GM19023 (cell line): ENCODE measurements around the gene LRRC15.

Experiments used
- ATAC-seq: cut with Tn5 transposase; IDR thresholded peaks from one replicate; pipeline ENCODE4 v1.9.1; 2021; ENCODE audit warnings: mild to moderate bottlenecking, moderate library complexity; ENCODE audit not compliant: unreplicated experiment

Gene LRRC15

DNA sequence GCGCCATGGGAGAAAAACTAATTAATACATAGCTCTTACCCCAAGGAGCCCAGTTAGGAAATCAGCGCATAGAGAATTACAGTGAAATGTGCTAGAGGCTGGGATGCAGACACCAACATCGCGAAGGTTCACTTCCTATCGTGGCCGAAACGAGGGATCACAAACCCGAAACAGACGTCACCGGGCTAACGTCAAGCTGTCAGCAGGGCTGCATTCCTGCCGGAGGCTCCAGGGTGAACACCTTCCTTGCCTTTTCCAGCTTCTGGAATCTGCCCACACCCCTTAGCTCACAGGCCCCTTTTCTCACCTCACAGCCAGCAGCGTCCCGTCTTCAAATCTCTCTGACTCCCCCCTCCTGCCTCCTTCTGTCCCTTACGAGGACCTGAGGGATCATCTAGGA is 16.5 kb upstream of the LRRC15 start:
- no peak for ATAC-seq

GRCh38 chr3:194384569-194385001 is 15.0 kb upstream of the LRRC15 start:
- no peak for ATAC-seq

DNA sequence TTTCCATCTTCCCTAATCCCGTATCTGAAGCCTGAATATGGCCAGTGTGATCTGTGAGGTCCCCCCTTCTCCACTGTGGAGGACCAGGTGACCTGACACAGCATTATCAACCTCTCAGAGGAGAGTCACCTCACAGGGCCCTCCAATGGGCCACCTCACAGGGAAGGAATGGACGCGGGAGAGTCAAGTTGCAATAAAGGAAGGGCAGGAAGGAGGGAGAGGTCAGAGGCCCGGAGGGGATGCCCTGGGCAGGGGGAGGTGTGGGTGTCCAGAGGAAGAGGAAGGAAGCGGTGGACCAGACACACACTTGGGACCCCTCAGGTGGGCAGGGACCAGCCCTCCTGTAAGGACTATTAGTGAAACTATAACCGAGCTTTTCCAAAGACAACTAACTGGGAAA is 14.6 kb upstream of the LRRC15 start:
- ATAC-seq = no peak

GRCh38 chr3:194383276-194383940 is 13.9 kb upstream of the LRRC15 start:
- ATAC-seq = no peak

GRCh38 chr3:194382892-194383223 is 13.3 kb upstream of the LRRC15 start:
- ATAC-seq = no peak

- no peak for ATAC-seq
Measured at GRCh38 chr3:194382196-194382891, 12.8 kb upstream of the LRRC15 start.

- ATAC-seq = no peak
Measured at GRCh38 chr3:194381460-194381875, 11.9 kb upstream of the LRRC15 start.

DNA sequence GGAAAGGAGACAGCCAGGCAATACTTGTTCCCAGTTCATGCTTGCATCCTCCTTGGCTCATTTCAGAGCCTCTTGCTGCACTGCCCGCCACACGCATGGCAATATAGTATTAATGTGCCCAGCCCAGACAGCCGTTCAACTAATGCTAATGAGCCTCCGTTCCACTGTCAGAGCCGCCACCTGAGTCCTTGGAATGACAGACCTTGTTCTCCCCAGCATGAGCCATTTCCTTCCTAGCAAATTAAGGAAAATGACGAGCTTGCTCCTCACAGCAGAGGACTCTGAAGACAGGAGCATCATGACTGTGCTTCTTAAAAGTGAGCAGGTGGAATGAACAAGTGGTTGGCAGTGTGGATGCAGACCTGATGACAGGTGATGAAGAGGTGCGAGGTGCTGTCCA is 10.8 kb upstream of the LRRC15 start:
- ATAC-seq = no peak

GRCh38 chr3:194379651-194380050 is 10.1 kb upstream of the LRRC15 start:
- ATAC-seq = no peak

DNA sequence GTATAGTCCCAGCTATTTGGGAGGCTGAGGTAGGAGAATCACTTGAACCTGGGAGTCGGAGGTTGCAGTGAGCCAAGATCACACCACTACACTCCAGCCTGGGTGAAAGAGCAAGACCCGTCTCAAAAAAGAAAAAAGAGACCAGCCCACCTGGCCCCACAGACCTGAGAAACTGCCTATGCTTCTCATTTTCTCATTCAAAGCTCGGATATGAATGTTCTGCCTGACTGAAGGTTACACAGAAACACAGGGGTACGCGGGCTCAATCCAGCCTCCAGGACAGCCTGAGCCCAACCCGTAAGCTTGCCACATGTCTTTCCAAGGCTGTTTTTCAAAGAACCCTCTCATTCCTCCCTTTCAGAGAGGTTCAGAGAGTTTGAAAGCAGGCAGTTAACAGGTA is 9.7 kb upstream of the LRRC15 start:
- no peak for ATAC-seq

- ATAC-seq = no peak
Measured at GRCh38 chr3:194377708-194378107, 8.2 kb upstream of the LRRC15 start.

DNA sequence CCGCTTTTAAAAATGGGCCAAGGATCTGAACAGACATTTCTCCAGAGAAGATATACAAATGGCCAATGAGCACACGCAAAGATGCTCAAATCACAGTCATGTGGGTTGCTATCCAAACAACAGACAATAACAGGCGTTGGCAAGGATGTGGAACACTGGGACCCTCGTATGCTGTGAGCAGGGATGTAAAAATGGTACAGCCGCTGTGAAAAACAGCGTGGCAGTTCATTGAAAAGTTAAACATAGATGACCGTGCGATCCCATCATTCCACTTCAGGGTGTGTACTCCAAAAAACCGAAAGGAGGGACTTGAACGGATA is 6.7 kb upstream of the LRRC15 start:
- ATAC-seq = no peak

DNA sequence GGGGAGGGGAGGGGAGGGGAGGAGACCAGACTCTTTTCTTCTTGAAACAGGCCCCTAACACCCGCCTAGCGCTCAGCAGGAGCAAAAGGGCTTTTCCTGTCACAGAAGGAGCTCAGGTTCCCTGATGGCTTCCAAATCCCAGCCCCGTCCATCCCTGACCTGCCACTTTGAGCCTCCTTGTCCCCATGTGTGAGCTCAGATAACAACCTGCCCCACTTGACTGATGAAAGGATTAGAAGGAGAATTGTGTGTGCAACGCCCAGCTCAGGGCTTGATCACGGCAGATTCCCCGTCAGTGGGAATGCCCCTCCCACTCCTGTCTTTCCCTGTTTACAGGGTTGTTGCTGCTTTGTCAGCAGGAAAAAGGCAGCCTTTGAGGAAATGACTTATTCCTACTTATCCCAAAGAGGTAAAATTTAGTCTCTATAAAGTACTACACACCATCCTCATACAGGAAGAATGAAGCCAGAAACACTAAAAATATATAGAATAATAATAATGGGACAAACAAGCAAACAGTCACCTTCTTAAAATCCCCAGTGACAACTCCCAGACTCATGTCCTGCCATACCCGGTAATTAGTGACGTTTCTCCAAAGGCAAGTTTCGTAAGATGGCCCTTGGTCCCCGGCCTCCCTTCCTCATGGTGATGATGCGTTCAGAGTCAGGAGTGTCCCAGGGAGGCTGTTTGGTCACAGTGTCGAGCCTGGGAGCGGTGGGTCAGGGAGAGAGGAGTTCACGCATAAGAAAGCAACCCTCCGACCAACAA is 6.1 kb upstream of the LRRC15 start:
- ATAC-seq = no peak

- no peak for ATAC-seq
Measured at GRCh38 chr3:194374935-194375334, 5.4 kb upstream of the LRRC15 start.

DNA sequence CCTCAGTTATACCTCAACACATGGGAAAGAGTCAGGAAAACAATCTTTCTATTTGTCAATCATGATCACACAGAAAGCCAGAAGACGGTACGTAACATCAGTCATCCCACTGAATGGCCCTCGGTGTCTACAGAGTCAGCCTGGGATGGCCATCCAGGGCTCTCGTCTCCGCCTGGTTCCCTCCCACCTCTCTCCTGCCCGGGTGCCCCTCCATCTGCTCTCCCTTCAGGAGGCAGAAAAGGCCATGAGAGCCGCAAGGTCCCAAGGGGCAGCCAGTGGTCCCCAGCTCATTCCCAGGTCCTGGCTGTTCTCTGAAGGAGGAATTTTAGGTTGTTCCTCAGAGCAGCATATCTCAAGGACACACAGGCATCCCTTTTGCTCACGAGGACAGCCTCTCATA is 4.4 kb upstream of the LRRC15 start:
- ATAC-seq = no peak

DNA sequence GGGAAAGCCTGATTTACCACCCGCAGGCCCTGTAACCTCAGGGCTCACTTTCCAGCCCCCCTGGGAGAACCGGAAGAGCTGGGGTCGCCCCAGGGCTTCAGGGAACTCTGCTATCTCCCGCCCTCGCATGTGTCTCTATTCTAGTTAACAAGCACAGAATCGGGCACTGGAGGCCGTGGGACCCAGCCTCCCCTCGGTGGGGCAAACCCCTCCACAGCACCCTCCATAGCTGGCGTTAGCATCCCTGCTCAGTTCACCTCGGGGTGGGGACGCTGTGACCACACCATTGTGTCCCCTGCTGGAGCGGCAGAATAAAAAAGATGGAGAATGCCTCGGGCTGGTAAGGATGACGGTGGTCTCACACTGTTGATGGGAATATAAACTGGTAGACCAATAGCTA is 3.5 kb upstream of the LRRC15 start:
- ATAC-seq = no peak

- ATAC-seq = no peak
Measured at GRCh38 chr3:194370753-194371152, 1.2 kb upstream of the LRRC15 start.

DNA sequence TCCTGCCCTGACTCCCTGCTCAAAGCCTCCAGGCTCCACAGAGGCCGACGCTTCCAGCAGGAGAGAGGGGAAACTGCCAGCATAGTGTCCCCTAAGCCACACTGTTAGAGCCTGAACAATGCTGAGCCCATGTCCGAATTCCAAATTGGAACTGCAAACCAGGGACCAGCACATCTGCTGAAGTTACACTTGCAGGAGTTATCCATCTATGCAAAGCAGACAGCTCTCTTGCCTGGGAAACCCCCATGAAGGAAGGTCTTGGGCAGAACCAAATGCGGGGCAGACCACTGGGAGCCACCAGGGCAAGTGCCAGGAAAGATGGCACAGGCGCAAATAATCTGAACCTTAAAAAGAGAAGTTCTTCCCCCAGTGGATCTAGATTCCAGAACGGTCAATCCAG is 625 bp downstream of the LRRC15 start:
- no peak for ATAC-seq

- no peak for ATAC-seq
Measured at GRCh38 chr3:194367992-194368841, 1.3 kb downstream of the LRRC15 start.

DNA sequence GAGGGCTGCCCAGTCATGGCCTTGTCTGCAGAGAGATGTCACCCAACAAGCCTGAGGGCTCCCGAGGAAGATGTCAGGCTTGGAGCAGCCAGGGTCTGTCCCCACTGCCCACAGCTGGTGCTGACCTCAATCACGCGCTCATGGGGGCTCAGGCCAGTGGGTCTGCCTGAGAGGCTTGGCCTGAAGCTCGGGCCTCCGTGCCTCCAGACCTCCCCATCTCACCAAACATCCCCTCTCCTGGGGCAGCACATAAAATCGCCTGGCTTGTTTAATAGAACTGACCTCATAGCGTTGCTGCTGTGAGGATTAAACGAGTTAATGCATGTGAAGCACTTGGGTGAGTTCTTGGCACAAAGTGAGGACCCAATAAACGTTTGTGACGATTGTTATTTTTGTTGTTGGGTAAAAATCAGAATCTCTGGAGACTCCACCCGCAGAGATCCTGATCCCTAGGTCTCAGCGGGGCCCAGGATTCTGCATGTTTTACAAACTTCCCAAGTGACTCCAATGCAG is 3.5 kb downstream of the LRRC15 start:
- no peak for ATAC-seq

- no peak for ATAC-seq
Measured at GRCh38 chr3:194365526-194365925, 4.0 kb downstream of the LRRC15 start.
